Panc1 (cell line): ENCODE results near the gene CCDC57. TPM values are rescaled to one million over a fixed set of nuclear protein-coding genes. Genes with fewer than 3 reads are reported as not detected.
"Not testable (repeated sequence)": the region's sequence is repeated elsewhere in the genome, so short reads cannot be mapped to it uniquely, and the experiment has no call there.

Experiments
- ATAC-seq: fragments of 200-7000 bp; cut with Tn5 transposase; 2 replicates; pipeline ENCODE4 v1.9.1; 2020; ENCODE audit warnings: mild to moderate bottlenecking, moderate library complexity
- BruUV-seq: library from RNA; stranded (reverse); fragments of 400-500 nt; replicated peaks from 2 replicates; lab custom pipeline; 2021; lab: Mats Ljungman, UMichigan
- CTCF ChIA-PET: fragments of 300-600 bp; sonication (Branson Sonifier 250); formaldehyde crosslinking; loops from one replicate; lab custom pipeline; 2022; ENCODE audit warnings: antibody characterized with exemption; lab: Charles Lee
- POLR2A ChIA-PET: fragments of 300-600 bp; sonication (Branson Sonifier 250); formaldehyde crosslinking; loops from one replicate; lab custom pipeline; 2022; ENCODE audit warnings: antibody characterized with exemption; lab: Charles Lee
- DNase-seq: peaks from one replicate; pipeline ENCODE4 v3.0.0-alpha.2; 2010; ENCODE audit warnings: low read depth, low spot score
- H3K27ac ChIP-seq: 2 replicates; pipeline ENCODE4 v1.5.1; 2011; ENCODE audit warnings: mild to moderate bottlenecking, low read length, inconsistent platforms
- H3K27me3 ChIP-seq: fragments of 200-500 bp; sonication (Bioruptor generic); 2 replicates; pipeline ENCODE4 v1.6.0; 2014; ENCODE audit warnings: low read length, inconsistent platforms; ENCODE audit not compliant: control insufficient read depth, insufficient read depth
- H3K36me3 ChIP-seq: fragments of 200-500 bp; sonication (Bioruptor generic); 2 replicates; pipeline ENCODE4 v1.5.1; 2014; ENCODE audit warnings: inconsistent platforms, mild to moderate bottlenecking, low read length, moderate library complexity; ENCODE audit not compliant: control insufficient read depth, insufficient read depth
- H3K4me1 ChIP-seq: 2 replicates; pipeline ENCODE4 v1.5.1; 2011; ENCODE audit warnings: inconsistent platforms, mild to moderate bottlenecking, low read length, moderate library complexity; ENCODE audit not compliant: control insufficient read depth, insufficient read depth
- H3K4me3 ChIP-seq, 2 experiments: 2 replicates each; pipeline ENCODE4 v1.5.1; 2011 to 2012; ENCODE audit warnings: low read depth in 2 of 2, low read length in 2 of 2, mild to moderate bottlenecking in 2 of 2, inconsistent platforms in 1 of 2, moderate library complexity in 1 of 2
- H3K9me3 ChIP-seq: fragments of 200-500 bp; sonication (Bioruptor generic); 2 replicates; pipeline ENCODE4 v1.5.1; 2014; ENCODE audit warnings: low read depth, mild to moderate bottlenecking, inconsistent platforms, low read length, moderate library complexity; ENCODE audit not compliant: control insufficient read depth, insufficient read depth
- POLR2AphosphoS5 ChIP-seq: IDR thresholded peaks from 2 replicates; pipeline ENCODE4 v1.6.1; 2012; ENCODE audit warnings: mild to moderate bottlenecking, low read depth, low read length, moderate library complexity
- SIN3A ChIP-seq: IDR thresholded peaks from 2 replicates; pipeline ENCODE4 v1.6.1; 2012; ENCODE audit warnings: low read depth, mild to moderate bottlenecking, low read length, moderate library complexity, borderline replicate concordance; ENCODE audit not compliant: insufficient read depth
- TCF7L2 ChIP-seq: IDR thresholded peaks from 2 replicates; pipeline ENCODE4 v1.6.1; 2011; ENCODE audit warnings: mild to moderate bottlenecking, low read depth, low read length, inconsistent platforms
- in situ Hi-C: cut with HindIII; loops from 2 replicates; pipeline ENCODE4 v1.10.0; 2016; ENCODE audit warnings: low sequenced_read_pairs, low pct_unique_long_range_greater_than_20kb
- intact Hi-C: fragments of 100-400 bp; cut with micrococcal nuclease; formaldehyde crosslinking; loops from one replicate; pipeline ENCODE4 v1.10.0; 2022; ENCODE audit not compliant: unreplicated experiment
- total RNA-seq: library from RNA; stranded (reverse); gene quantifications from one replicate; pipeline ENCODE4 v1.2.1, GENCODE V29; 2021; ENCODE audit not compliant: unreplicated experiment
- TF ChIP-seq, protein P1 (sequence below), 2 experiments: IDR thresholded peaks; 2 replicates each; pipeline ENCODE4 v1.6.1; 2011 to 2012; ENCODE audit warnings: low read depth in 2 of 2, control low read depth in 1 of 2, low read length in 1 of 2, mild to moderate bottlenecking in 1 of 2, moderate library complexity in 1 of 2; ENCODE audit not compliant: insufficient read depth in 1 of 2
- TF ChIP-seq, protein P2 (sequence below): fragments of 450-650 bp; IDR thresholded peaks from 2 replicates; pipeline ENCODE4 v1.5.1; 2017; ENCODE audit warnings: mild to moderate bottlenecking

The CCDC57 gene
- total RNA-seq, 1 experiment from 2014 or later: 63.6 TPM

DNA sequence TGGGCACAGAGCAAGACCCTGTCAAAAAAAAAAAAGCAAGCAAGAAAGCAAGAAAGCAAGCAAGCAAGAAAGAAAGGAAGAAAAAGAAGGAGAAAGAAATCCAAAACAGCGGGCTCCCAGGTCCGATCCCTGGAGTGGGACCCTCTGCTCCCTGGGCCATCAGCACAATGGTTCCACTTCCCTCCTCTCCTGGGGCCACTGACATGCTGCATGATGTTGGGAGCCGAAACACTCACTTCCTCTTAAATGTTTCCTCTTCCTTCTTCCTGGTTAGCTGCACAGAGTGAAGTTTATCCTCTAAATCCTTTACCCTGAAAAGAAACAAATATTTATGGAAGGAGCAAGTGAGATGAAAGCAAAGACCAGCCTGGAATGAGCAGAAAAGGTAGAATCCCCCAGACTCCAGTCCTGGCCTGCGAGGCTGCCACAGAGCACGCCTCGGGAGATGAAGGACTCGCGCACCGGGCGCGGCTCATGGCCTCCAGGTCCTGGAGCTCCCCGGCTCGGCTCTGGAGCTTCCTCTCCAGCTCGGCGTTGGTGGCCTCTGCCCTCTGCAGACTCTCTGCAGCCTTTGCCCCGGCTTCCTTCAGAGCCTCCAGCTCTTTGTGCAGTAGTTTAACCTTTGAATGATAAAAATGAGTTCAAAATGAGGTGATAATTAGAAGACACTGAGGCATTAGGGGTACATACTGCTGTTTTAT, 19.0 kb downstream of the CCDC57 start:
- in situ Hi-C loops: no loop called here
- ATAC-seq (no peak), DNase-seq (no peak)
- CTCF ChIA-PET: no interaction called here
- Histone ChIP-seq H3K9me3 (no peaks in the 10 kb centered on the region), H3K27ac (no peak overlapping the region), H3K27me3 (no peaks in the 10 kb centered on the region), H3K36me3 (no peaks in the 10 kb centered on the region), H3K4me1 (no peaks in the 10 kb centered on the region), H3K4me3 (no peak overlapping the region)
- TF ChIP-seq, protein P1, sequence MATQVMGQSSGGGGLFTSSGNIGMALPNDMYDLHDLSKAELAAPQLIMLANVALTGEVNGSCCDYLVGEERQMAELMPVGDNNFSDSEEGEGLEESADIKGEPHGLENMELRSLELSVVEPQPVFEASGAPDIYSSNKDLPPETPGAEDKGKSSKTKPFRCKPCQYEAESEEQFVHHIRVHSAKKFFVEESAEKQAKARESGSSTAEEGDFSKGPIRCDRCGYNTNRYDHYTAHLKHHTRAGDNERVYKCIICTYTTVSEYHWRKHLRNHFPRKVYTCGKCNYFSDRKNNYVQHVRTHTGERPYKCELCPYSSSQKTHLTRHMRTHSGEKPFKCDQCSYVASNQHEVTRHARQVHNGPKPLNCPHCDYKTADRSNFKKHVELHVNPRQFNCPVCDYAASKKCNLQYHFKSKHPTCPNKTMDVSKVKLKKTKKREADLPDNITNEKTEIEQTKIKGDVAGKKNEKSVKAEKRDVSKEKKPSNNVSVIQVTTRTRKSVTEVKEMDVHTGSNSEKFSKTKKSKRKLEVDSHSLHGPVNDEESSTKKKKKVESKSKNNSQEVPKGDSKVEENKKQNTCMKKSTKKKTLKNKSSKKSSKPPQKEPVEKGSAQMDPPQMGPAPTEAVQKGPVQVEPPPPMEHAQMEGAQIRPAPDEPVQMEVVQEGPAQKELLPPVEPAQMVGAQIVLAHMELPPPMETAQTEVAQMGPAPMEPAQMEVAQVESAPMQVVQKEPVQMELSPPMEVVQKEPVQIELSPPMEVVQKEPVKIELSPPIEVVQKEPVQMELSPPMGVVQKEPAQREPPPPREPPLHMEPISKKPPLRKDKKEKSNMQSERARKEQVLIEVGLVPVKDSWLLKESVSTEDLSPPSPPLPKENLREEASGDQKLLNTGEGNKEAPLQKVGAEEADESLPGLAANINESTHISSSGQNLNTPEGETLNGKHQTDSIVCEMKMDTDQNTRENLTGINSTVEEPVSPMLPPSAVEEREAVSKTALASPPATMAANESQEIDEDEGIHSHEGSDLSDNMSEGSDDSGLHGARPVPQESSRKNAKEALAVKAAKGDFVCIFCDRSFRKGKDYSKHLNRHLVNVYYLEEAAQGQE (IDR thresholded peaks at IDR 0.05; ENCODE audit: insufficient read depth in 1 of 2, low read depth in 2 of 2, low read length in 1 of 2): no peak
- TF ChIP-seq TCF7L2 (no peak), SIN3A (no peak), POLR2AphosphoS5 (no peak)
- TF ChIP-seq, protein P2, sequence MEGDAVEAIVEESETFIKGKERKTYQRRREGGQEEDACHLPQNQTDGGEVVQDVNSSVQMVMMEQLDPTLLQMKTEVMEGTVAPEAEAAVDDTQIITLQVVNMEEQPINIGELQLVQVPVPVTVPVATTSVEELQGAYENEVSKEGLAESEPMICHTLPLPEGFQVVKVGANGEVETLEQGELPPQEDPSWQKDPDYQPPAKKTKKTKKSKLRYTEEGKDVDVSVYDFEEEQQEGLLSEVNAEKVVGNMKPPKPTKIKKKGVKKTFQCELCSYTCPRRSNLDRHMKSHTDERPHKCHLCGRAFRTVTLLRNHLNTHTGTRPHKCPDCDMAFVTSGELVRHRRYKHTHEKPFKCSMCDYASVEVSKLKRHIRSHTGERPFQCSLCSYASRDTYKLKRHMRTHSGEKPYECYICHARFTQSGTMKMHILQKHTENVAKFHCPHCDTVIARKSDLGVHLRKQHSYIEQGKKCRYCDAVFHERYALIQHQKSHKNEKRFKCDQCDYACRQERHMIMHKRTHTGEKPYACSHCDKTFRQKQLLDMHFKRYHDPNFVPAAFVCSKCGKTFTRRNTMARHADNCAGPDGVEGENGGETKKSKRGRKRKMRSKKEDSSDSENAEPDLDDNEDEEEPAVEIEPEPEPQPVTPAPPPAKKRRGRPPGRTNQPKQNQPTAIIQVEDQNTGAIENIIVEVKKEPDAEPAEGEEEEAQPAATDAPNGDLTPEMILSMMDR: no peak
- POLR2A ChIA-PET: no interaction called here
- intact Hi-C loops: no loop called here
- BruUV-seq: no TSS peak

DNA sequence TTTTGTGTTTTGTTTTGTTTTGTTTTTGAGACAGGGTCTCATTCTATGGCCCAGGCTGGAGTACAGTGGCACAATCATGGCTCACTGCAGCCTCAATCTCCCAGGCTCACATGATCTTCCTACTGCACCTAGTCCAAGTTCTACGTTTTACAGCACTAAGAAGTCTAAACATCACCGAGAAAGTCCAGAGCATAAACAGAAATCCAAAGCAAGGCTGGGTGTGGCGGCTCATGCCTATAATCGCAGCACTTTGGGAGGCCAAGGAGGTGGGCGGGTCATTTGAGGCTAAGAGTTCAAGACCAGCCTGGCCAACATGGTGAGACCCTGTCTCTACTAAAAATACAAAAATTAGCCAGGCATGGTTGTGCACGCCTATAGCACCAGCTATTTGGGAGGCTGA, 19.6 kb downstream of the CCDC57 start:
- H3K4me1 ChIP-seq, H3K4me3 ChIP-seq, H3K36me3 ChIP-seq, H3K27ac ChIP-seq, CTCF ChIA-PET, ATAC-seq, H3K27me3 ChIP-seq, H3K9me3 ChIP-seq, intact Hi-C loops, POLR2A ChIA-PET, BruUV-seq, in situ Hi-C loops, DNase-seq: not testable (repeated sequence)
